IMR-90 (cell line): ENCODE results near the gene ATXN10. TPM values are rescaled to one million over a fixed set of nuclear protein-coding genes. Genes with fewer than 3 reads are reported as not detected.
"Not testable (repeated sequence)": the region's sequence is repeated elsewhere in the genome, so short reads cannot be mapped to it uniquely, and the experiment has no call there.

ENCODE experiments used
- ATAC-seq: fragments of 200-7000 bp; cut with Tn5 transposase; 2 replicates; pipeline ENCODE4 v1.9.1; 2020; ENCODE audit warnings: low read depth, mild to moderate bottlenecking, moderate library complexity
- BruUV-seq: library from RNA; stranded (reverse); fragments of 400-500 nt; replicated peaks from 2 replicates; lab custom pipeline; 2021; lab: Mats Ljungman, UMichigan
- CTCF ChIA-PET: fragments of 300-600 bp; formaldehyde crosslinking; extraction: SDS; loops from one replicate; lab custom pipeline; 2021; ENCODE audit warnings: antibody characterized with exemption; lab: Yijun Ruan, JAX
- POLR2A ChIA-PET: fragments of 300-600 bp; sonication (Branson Sonifier 250); formaldehyde crosslinking; loops from one replicate; lab custom pipeline; 2022; ENCODE audit warnings: antibody characterized with exemption; ENCODE audit not compliant: unreplicated experiment; lab: Charles Lee
- DNase-seq: peaks from one replicate; pipeline ENCODE4 v3.0.0; 2013
- H2AFZ ChIP-seq: replicated peaks from 2 replicates; pipeline ENCODE3; 2013; ENCODE audit warnings: low read length, mild to moderate bottlenecking; ENCODE audit not compliant: poor library complexity
- H2AK5ac ChIP-seq: 2 replicates; pipeline ENCODE4 v1.6.1; 2013; ENCODE audit warnings: low read depth, low read length, inconsistent platforms
- H2AK9ac ChIP-seq: replicated peaks from 2 replicates; pipeline ENCODE3; 2013; ENCODE audit warnings: mild to moderate bottlenecking, low read depth, low read length, moderate library complexity; ENCODE audit not compliant: poor library complexity
- H2BK120ac ChIP-seq: 2 replicates; pipeline ENCODE4 v1.6.1; 2013; ENCODE audit warnings: low read depth, low read length, inconsistent platforms
- H2BK15ac ChIP-seq: 3 replicates; pipeline ENCODE4 v1.6.1; 2013; ENCODE audit warnings: low read depth, low read length, inconsistent platforms
- H2BK20ac ChIP-seq: 2 replicates; pipeline ENCODE4 v1.6.1; 2013; ENCODE audit warnings: low read depth, mild to moderate bottlenecking, inconsistent platforms, low read length, moderate library complexity
- H2BK5ac ChIP-seq: 2 replicates; pipeline ENCODE4 v1.6.1; 2013; ENCODE audit warnings: mild to moderate bottlenecking, low read depth, low read length, inconsistent platforms; ENCODE audit not compliant: poor library complexity, severe bottlenecking
- H3K14ac ChIP-seq: replicated peaks from 2 replicates; pipeline ENCODE4 v1.6.1; 2013; ENCODE audit warnings: low read depth, low read length, inconsistent platforms
- H3K18ac ChIP-seq: 2 replicates; pipeline ENCODE4 v1.6.1; 2013; ENCODE audit warnings: low read depth, low read length, control low read depth
- H3K23ac ChIP-seq: 2 replicates; pipeline ENCODE4 v1.6.1; 2013; ENCODE audit warnings: low read depth, low read length, inconsistent platforms
- H3K27ac ChIP-seq: 2 replicates; pipeline ENCODE4 v1.5.1; 2013; ENCODE audit warnings: mild to moderate bottlenecking, control low read depth, low read length; ENCODE audit not compliant: insufficient read depth
- H3K27me3 ChIP-seq: 2 replicates; pipeline ENCODE4 v1.6.1; 2013; ENCODE audit warnings: low read length; ENCODE audit not compliant: control insufficient read depth, insufficient read depth
- H3K36me3 ChIP-seq: 2 replicates; pipeline ENCODE4 v1.6.1; 2013; ENCODE audit warnings: low read length, mixed read lengths; ENCODE audit not compliant: control insufficient read depth, insufficient read depth
- H3K4ac ChIP-seq: 2 replicates; pipeline ENCODE4 v1.6.1; 2013; ENCODE audit warnings: low read depth, low read length, inconsistent platforms
- H3K4me1 ChIP-seq: 2 replicates; pipeline ENCODE4 v1.6.1; 2013; ENCODE audit warnings: low read length, mixed read lengths; ENCODE audit not compliant: control insufficient read depth, insufficient read depth
- H3K4me2 ChIP-seq: 2 replicates; pipeline ENCODE4 v1.6.1; 2013; ENCODE audit warnings: low read depth, mild to moderate bottlenecking, control low read depth, low read length, moderate library complexity
- H3K4me3 ChIP-seq: 2 replicates; pipeline ENCODE4 v1.5.1; 2013; ENCODE audit warnings: low read depth, mild to moderate bottlenecking, control low read depth, low read length, moderate library complexity; ENCODE audit not compliant: insufficient read depth
- H3K56ac ChIP-seq: 2 replicates; pipeline ENCODE4 v1.6.1; 2013; ENCODE audit warnings: low read length, inconsistent platforms; ENCODE audit not compliant: insufficient read depth; ENCODE audit errors: extremely low read depth
- H3K79me1 ChIP-seq, 2 experiments: 2 replicates each; pipeline ENCODE4 v1.6.1; 2013; ENCODE audit warnings: low read length in 2 of 2, inconsistent platforms in 1 of 2, low read depth in 1 of 2
- H3K9ac ChIP-seq: 2 replicates; pipeline ENCODE4 v1.6.1; 2013; ENCODE audit warnings: low read depth, low read length, control low read depth
- H3K9me1 ChIP-seq: 2 replicates; pipeline ENCODE4 v1.6.1; 2013; ENCODE audit warnings: low read length, inconsistent platforms; ENCODE audit not compliant: insufficient read depth
- H3K9me3 ChIP-seq: 2 replicates; pipeline ENCODE4 v1.6.1; 2013; ENCODE audit warnings: low read length; ENCODE audit not compliant: control insufficient read depth, insufficient read depth
- H4K20me1 ChIP-seq: 2 replicates; pipeline ENCODE4 v1.6.1; 2013; ENCODE audit warnings: low read length, inconsistent platforms; ENCODE audit not compliant: insufficient read depth
- H4K5ac ChIP-seq: 2 replicates; pipeline ENCODE4 v1.6.1; 2013; ENCODE audit warnings: mild to moderate bottlenecking, low read depth, low read length, control low read depth
- H4K8ac ChIP-seq, 2 experiments: 2 replicates each; pipeline ENCODE4 v1.6.1; 2013; ENCODE audit warnings: low read depth in 2 of 2, low read length in 2 of 2, control low read depth in 1 of 2, inconsistent platforms in 1 of 2
- H4K91ac ChIP-seq: 2 replicates; pipeline ENCODE4 v1.6.1; 2013; ENCODE audit warnings: low read depth, low read length, inconsistent platforms; ENCODE audit not compliant: insufficient read depth
- WGBS, 2 experiments: methylation state at CpG; one replicate each; pipeline versions ENCODE4 v1.1.5 to v1.1.7; 2013; ENCODE audit warnings: missing lambda C conversion rate in 2 of 2; ENCODE audit not compliant: insufficient read length in 1 of 2; ENCODE audit errors: extremely low coverage in 2 of 2; 5-methylcytosine and 5-hydroxymethylcytosine counted together
- dilution Hi-C: fragments of 300-500 bp; cut with HindIII; formaldehyde crosslinking; loops from one replicate; pipeline ENCODE4 v1.14.3; 2018; ENCODE audit warnings: low sequenced_read_pairs; ENCODE audit not compliant: unreplicated experiment
- in situ Hi-C: fragments of 300-500 bp; cut with MboI; formaldehyde crosslinking; loops from 3 replicates; pipeline ENCODE4 v1.14.3; 2019; ENCODE audit warnings: low sequenced_read_pairs, inconsistent platforms, mixed read lengths
- intact Hi-C: fragments of 100-400 bp; cut with micrococcal nuclease; formaldehyde crosslinking; loops from 2 replicates; pipeline ENCODE4 v1.10.0; 2022
- polyA plus RNA-seq, 3 experiments: library from polyadenylated mRNA; depleted of rRNA; stranded (reverse); fragments of >200 nt; gene quantifications; 2 replicates each; pipeline ENCODE4 v1.2.3, GENCODE V29; 2012; ENCODE audit warnings: low replicate concordance in 1 of 3
- total RNA-seq: library from RNA; depleted of rRNA; stranded (reverse); fragments of >200 nt; gene quantifications from 2 replicates; pipeline ENCODE4 v1.2.3, GENCODE V29; 2012

Gene ATXN10
- total and polyA plus RNA-seq, 2 of the 4 experiments (the other 2 are of a cell fraction), result 116 to 231 TPM

DNA sequence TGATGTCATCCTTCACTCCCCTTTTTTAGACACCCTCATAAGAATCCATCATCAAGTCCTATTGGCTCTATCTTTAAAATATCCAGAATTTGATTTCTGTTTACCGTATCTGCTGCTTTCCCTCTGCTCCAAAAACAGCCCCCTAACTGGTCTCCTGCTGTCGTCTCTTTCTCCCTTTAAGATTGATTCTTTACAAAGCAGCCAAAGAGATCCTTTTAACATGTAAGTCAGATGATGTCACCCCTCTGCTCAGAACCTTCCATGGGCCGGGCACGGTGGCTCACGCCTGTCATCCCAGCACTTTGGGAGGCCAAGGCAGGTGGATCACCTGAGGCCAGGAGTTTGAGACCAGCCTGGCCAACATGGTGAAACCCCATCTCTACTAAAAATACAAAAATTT, 11.1 kb downstream of the ATXN10 start:
- WGBS, 2 experiments, result 92% methylated on average over 2 of the region's 5 CpGs; no CpG with 5 or more reads in 1 of the 2 experiments
- H3K9me3 ChIP-seq, H3K4me2 ChIP-seq, H2BK5ac ChIP-seq, in situ Hi-C loops, H3K9ac ChIP-seq, BruUV-seq, H3K4ac ChIP-seq, dilution Hi-C loops, H3K27ac ChIP-seq, H2AK9ac ChIP-seq, H2AFZ ChIP-seq, H3K23ac ChIP-seq, H2BK15ac ChIP-seq, H3K27me3 ChIP-seq, H3K4me3 ChIP-seq, POLR2A ChIA-PET, DNase-seq, H2BK20ac ChIP-seq, CTCF ChIA-PET, H3K36me3 ChIP-seq, H4K8ac ChIP-seq, H3K14ac ChIP-seq, H4K5ac ChIP-seq, H3K56ac ChIP-seq, H2BK120ac ChIP-seq, H4K91ac ChIP-seq, ATAC-seq, H3K18ac ChIP-seq: not testable (repeated sequence)
- Histone ChIP-seq H3K79me1 (peaks cover 17 to 82% of the 10 kb centered on the region in 2 experiments), H4K20me1 (peaks cover 51% of the 10 kb centered on the region), H3K9me1 (peaks cover 27% of the 10 kb centered on the region), H2AK5ac (0 out of 2 replicates have a peak overlapping the region, but pooled peaks have one; percentile 85), H3K4me1 (peaks cover 39% of the 10 kb centered on the region)
- intact Hi-C loops, result loop anchor here (5.0 kb wide), 1 partner anchor 50 kb away; no protein-coding TSS in a partner anchor
